PC-3 (cell line): Measurements from ENCODE around the gene MAEA. TPM values are rescaled to one million over a fixed set of nuclear protein-coding genes. Genes with fewer than 3 reads are reported as not detected.

ENCODE experiments used
- ATAC-seq: fragments of 200-7000 bp; cut with Tn5 transposase; 2 replicates; pipeline ENCODE4 v1.9.1; 2020; ENCODE audit warnings: mild to moderate bottlenecking, moderate library complexity
- BruUV-seq: library from RNA; stranded (reverse); fragments of 400-500 nt; replicated peaks from 2 replicates; lab custom pipeline; 2021; lab: Mats Ljungman, UMichigan
- CTCF ChIA-PET: fragments of 300-600 bp; sonication (Branson Sonifier 250); formaldehyde crosslinking; loops from one replicate; lab custom pipeline; 2022; ENCODE audit warnings: antibody characterized with exemption; lab: Charles Lee
- POLR2A ChIA-PET: fragments of 300-600 bp; sonication (Branson Sonifier 250); formaldehyde crosslinking; loops from one replicate; lab custom pipeline; 2022; ENCODE audit warnings: antibody characterized with exemption; ENCODE audit not compliant: unreplicated experiment; lab: Charles Lee
- DNase-seq: peaks from one replicate; pipeline ENCODE4 v3.0.0-alpha.2; 2015
- H2AFZ ChIP-seq: fragments of 300-600 bp; sonication (generic); 2 replicates; pipeline ENCODE4 v1.6.0; 2016; ENCODE audit warnings: antibody characterized with exemption, low read length
- H3F3A ChIP-seq: fragments of 300-600 bp; sonication (generic); one replicate; pipeline ENCODE4 v1.6.0; 2017; ENCODE audit warnings: antibody characterized with exemption, low read length, control low read depth, mild to moderate bottlenecking; ENCODE audit not compliant: unreplicated experiment
- H3K27ac ChIP-seq: fragments of 300-600 bp; sonication (generic); 2 replicates; pipeline ENCODE4 v1.5.1; 2016; ENCODE audit warnings: mild to moderate bottlenecking, low read length
- H3K27me3 ChIP-seq: fragments of 300-600 bp; sonication (generic); 2 replicates; pipeline ENCODE4 v1.6.1; 2016; ENCODE audit warnings: low read length, mixed read lengths
- H3K36me3 ChIP-seq: fragments of 300-600 bp; sonication (generic); 2 replicates; pipeline ENCODE4 v1.6.1; 2016; ENCODE audit warnings: low read depth, mixed run types, low read length, mixed read lengths
- H3K4me1 ChIP-seq: fragments of 300-600 bp; sonication (generic); 2 replicates; pipeline ENCODE4 v1.5.1; 2016; ENCODE audit warnings: low read length; ENCODE audit not compliant: insufficient read depth
- H3K4me2 ChIP-seq: fragments of 300-600 bp; sonication (generic); 2 replicates; pipeline ENCODE4 v1.6.0; 2016; ENCODE audit warnings: low read length
- H3K4me3 ChIP-seq: fragments of 300-600 bp; sonication (generic); 2 replicates; pipeline ENCODE4 v1.5.1; 2016; ENCODE audit warnings: mild to moderate bottlenecking, low read length, mixed read lengths
- H3K79me2 ChIP-seq: fragments of 300-600 bp; sonication (generic); 2 replicates; pipeline ENCODE4 v1.6.1; 2017; ENCODE audit warnings: low read length, mixed read lengths
- H3K9ac ChIP-seq: fragments of 300-600 bp; sonication (generic); 2 replicates; pipeline ENCODE4 v1.6.0; 2016; ENCODE audit warnings: mild to moderate bottlenecking, low read length
- H3K9me2 ChIP-seq: fragments of 300-600 bp; sonication (generic); replicated peaks from 2 replicates; pipeline ENCODE4 v1.6.1; 2016; ENCODE audit warnings: mixed run types, low read length, mixed read lengths
- H3K9me3 ChIP-seq: fragments of 300-600 bp; sonication (generic); 2 replicates; pipeline ENCODE4 v1.6.1; 2016; ENCODE audit warnings: low read length, mixed read lengths
- H4K20me1 ChIP-seq: fragments of 300-600 bp; sonication (generic); 2 replicates; pipeline ENCODE4 v1.6.1; 2016; ENCODE audit warnings: low read length, mixed read lengths
- EZH2 ChIP-seq: fragments of 300-600 bp; sonication (generic); IDR thresholded peaks from one replicate; pipeline ENCODE4 v1.6.1; 2017; ENCODE audit warnings: antibody characterized with exemption, mild to moderate bottlenecking, low read length; ENCODE audit not compliant: unreplicated experiment
- EZH2phosphoT487 ChIP-seq: fragments of 300-600 bp; sonication (generic); IDR thresholded peaks from 2 replicates; pipeline ENCODE4 v1.6.1; 2018; ENCODE audit warnings: mild to moderate bottlenecking, antibody characterized with exemption, low read length, borderline replicate concordance
- intact Hi-C: fragments of 100-400 bp; cut with micrococcal nuclease; formaldehyde crosslinking; loops from 2 replicates; pipeline ENCODE4 v1.9.0; 2023
- total RNA-seq: library from RNA; depleted of rRNA; stranded (reverse); fragments of >200 nt; gene quantifications from 2 replicates; pipeline ENCODE4 v1.2.3, GENCODE V29; 2014
- TF ChIP-seq, protein P1 (sequence below): fragments of 300-600 bp; sonication (generic); conservative IDR thresholded peaks from 2 replicates; pipeline ENCODE4 v1.5.1; 2017; ENCODE audit warnings: antibody characterized with exemption, low read depth, mild to moderate bottlenecking, low read length

MAEA gene
- total RNA-seq, 1 experiment from 2014 or later, result 48.1 TPM

DNA sequence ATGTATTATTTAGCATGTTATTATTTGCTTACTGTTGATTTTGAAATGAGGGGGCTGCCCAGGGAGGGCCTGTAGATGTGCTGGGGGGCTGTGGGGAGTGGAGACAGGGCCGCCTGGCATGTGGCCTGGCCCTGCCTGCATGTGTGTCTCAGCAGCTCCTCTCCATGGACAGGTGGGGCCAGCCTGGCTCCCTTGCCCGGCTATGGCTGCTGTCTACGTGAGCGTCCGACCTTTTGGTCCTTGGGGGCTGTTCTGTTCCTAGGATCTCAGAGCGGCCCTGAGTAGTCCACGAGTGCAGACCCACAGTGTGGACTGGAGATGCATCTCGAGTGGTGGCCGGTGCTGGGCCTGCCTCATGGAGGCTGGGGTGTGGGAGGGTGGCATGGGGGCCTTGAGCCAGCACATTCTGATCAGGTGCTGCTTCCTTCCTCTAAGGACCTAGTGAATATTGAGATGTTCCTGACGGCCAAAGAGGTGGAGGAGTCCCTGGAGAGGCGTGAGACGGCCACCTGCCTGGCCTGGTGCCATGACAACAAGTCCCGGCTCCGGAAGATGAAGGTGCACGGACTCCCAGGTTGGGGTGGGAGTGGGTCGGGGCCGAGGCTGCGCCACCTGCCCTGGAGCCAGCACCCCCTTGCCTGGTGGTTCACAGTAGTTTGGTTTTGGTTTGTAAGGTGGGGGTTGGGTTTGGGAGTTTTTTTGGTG, 32.4 kb downstream of the MAEA start:
- H4K20me1 ChIP-seq, result peaks cover 3% of the 10 kb centered on the region; the same call in 1 of the 2 replicates
- H3K79me2 ChIP-seq, result peaks cover 11% of the 10 kb centered on the region; the same call in 1 of the 2 replicates
- H3K9me3 ChIP-seq, result no peaks in the 10 kb centered on the region
- ATAC-seq (no peak), DNase-seq (no peak)
- no TSS peak for BruUV-seq
- H3K27ac ChIP-seq, result no peak overlapping the region
- CTCF ChIA-PET, result no interaction called here
- H3K4me1 ChIP-seq, result peaks cover 30% of the 10 kb centered on the region
- POLR2A ChIA-PET, result no interaction called here
- no peak for TF ChIP-seq EZH2
- no peak for TF ChIP-seq EZH2phosphoT487
- TF ChIP-seq, protein P1, sequence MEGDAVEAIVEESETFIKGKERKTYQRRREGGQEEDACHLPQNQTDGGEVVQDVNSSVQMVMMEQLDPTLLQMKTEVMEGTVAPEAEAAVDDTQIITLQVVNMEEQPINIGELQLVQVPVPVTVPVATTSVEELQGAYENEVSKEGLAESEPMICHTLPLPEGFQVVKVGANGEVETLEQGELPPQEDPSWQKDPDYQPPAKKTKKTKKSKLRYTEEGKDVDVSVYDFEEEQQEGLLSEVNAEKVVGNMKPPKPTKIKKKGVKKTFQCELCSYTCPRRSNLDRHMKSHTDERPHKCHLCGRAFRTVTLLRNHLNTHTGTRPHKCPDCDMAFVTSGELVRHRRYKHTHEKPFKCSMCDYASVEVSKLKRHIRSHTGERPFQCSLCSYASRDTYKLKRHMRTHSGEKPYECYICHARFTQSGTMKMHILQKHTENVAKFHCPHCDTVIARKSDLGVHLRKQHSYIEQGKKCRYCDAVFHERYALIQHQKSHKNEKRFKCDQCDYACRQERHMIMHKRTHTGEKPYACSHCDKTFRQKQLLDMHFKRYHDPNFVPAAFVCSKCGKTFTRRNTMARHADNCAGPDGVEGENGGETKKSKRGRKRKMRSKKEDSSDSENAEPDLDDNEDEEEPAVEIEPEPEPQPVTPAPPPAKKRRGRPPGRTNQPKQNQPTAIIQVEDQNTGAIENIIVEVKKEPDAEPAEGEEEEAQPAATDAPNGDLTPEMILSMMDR, result no peak
- no peaks in the 10 kb centered on the region for H3K9me2 ChIP-seq
- H3K27me3 ChIP-seq, result no peaks in the 10 kb centered on the region
- peaks cover 7% of the 10 kb centered on the region; the same call in 1 of the 2 replicates for H3K36me3 ChIP-seq
- H3K9ac ChIP-seq, result no peak overlapping the region
- peaks cover 4% of the 10 kb centered on the region for H3F3A ChIP-seq
- H3K4me3 ChIP-seq, result no peak overlapping the region
- no peak overlapping the region for H2AFZ ChIP-seq
- H3K4me2 ChIP-seq, result no peak overlapping the region
- intact Hi-C loops, result no loop called here

DNA sequence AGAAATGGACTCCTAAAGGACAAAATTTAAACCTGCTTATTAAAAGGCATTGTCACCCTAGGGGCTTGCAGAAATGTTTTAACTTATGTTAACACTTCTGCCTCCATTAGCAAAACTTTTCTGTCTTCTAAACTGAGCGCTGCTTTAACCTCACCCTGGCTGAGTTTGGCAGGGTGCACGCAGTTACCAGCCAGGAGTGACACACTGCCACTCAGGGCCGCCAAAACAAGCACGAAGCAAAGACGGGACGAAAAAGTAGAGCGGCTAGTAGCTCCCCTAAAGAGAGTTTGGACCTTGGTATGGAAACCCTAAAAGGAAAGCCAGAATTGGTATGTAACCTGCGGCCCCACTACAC, 33.6 kb downstream of the MAEA start:
- H3K9me3 ChIP-seq, result no peaks in the 10 kb centered on the region
- ChIA-PET POLR2A (no interaction called here), CTCF (no interaction called here)
- DNase-seq, result no peak
- intact Hi-C loops, result no loop called here
- peaks cover 7% of the 10 kb centered on the region; the same call in 1 of the 2 replicates for H3K36me3 ChIP-seq
- no peaks in the 10 kb centered on the region for H3K9me2 ChIP-seq
- no peak for ATAC-seq
- no peak for TF ChIP-seq EZH2phosphoT487
- TF ChIP-seq, protein P1, result no peak
- no peak for TF ChIP-seq EZH2
- H3K4me2 ChIP-seq, result peak overlapping the region; percentile 63
- no peak overlapping the region for H3K9ac ChIP-seq
- peaks cover 4% of the 10 kb centered on the region for H3F3A ChIP-seq
- peaks cover 11% of the 10 kb centered on the region; the same call in 1 of the 2 replicates for H3K79me2 ChIP-seq
- H3K27me3 ChIP-seq, result no peaks in the 10 kb centered on the region
- H2AFZ ChIP-seq, result no peak overlapping the region
- H4K20me1 ChIP-seq, result peaks cover 3% of the 10 kb centered on the region; the same call in 1 of the 2 replicates
- H3K27ac ChIP-seq, result peak overlapping the region; percentile 74
- no TSS peak for BruUV-seq
- peaks cover 30% of the 10 kb centered on the region for H3K4me1 ChIP-seq
- peak overlapping the region; percentile 14; the same call in 1 of the 2 replicates for H3K4me3 ChIP-seq
